VCaP (cell line): ENCODE data around the gene SNX32.

Source experiments
- H3K27ac ChIP-seq: fragments of 450-650 bp; 2 replicates; pipeline ENCODE4 v1.5.1; 2017
- CTCF ChIP-seq: fragments of 450-650 bp; conservative IDR thresholded peaks from 2 replicates; pipeline ENCODE4 v1.5.1; 2017; ENCODE audit warnings: mild to moderate bottlenecking, moderate library complexity

The SNX32 gene

GRCh38 chr11:65793625-65794400, 40.0 kb upstream of the SNX32 start:
- no peak for TF ChIP-seq CTCF
- H3K27ac ChIP-seq, result peak overlapping the region; percentile 90

- no peak for TF ChIP-seq CTCF
- H3K27ac ChIP-seq, result peak overlapping the region; percentile 90
Measured at GRCh38 chr11:65794570-65795510, 38.9 kb upstream of the SNX32 start.

- peak overlapping the region; percentile 66 for H3K27ac ChIP-seq
- TF ChIP-seq CTCF, result 0 out of 2 replicates have a peak, but pooled peaks have one; percentile 15
Measured at GRCh38 chr11:65796726-65797601, 36.8 kb upstream of the SNX32 start.

- no peak for TF ChIP-seq CTCF
- H3K27ac ChIP-seq, result peak overlapping the region; percentile 66
Measured at GRCh38 chr11:65797711-65798110, 36.1 kb upstream of the SNX32 start.

- no peak overlapping the region; the same call in 1 of the 2 replicates for H3K27ac ChIP-seq
- no peak for TF ChIP-seq CTCF
Measured at GRCh38 chr11:65798882-65799281, 34.9 kb upstream of the SNX32 start.

GRCh38 chr11:65801153-65801987, 32.4 kb upstream of the SNX32 start:
- H3K27ac ChIP-seq, result no peak overlapping the region
- TF ChIP-seq CTCF, result no peak
